ELF-1 (cell line): ENCODE measurements around the gene DOCK10.
A peak's percentile ranks its signal among the peaks of the same experiment; 100 is the strongest.
"Not testable (repeated sequence)": the region's sequence is repeated elsewhere in the genome, so short reads cannot be mapped to it uniquely, and the experiment has no call there.

ENCODE experiments used
- DNase-seq: peaks from one replicate; pipeline ENCODE4 v3.0.0-alpha.2; 2016; ENCODE audit warnings: low read depth, low spot score

DOCK10 gene

DNA sequence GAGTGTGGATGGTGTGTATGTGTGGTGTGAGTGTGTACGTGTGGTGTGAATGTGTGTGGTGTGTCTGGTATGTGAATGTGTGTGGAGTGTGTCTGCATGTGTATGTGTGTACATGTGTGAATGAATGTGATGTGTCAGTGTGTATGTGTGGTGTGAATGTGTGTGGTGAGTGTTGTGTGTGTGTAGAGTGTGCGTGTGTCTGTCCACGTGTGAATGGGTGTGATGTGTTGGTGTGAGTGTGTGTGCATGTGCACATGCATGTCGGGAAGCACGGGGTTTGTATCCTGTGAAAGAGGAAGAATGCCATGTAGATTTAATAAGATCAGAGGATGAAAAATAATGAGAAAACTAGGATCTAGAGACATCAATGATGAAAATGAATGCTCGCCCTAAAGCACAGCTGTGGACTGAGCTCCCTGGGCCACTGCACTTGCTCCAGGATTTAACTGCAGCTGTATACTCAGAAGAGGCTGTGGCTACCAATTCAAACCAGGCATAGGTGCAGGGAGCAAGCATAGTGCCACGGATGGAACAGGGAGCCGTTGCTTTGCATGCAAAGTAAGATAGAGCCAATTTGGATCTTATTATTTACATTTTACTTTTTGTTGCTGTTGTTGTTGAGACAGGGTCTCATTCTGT is 122.7 kb downstream of the DOCK10 start:
- no peak for DNase-seq

- DNase-seq, result no peak
These were observed 123.4 kb downstream of the DOCK10 start for GRCh38 chr2:224918626-224919471.

DNA sequence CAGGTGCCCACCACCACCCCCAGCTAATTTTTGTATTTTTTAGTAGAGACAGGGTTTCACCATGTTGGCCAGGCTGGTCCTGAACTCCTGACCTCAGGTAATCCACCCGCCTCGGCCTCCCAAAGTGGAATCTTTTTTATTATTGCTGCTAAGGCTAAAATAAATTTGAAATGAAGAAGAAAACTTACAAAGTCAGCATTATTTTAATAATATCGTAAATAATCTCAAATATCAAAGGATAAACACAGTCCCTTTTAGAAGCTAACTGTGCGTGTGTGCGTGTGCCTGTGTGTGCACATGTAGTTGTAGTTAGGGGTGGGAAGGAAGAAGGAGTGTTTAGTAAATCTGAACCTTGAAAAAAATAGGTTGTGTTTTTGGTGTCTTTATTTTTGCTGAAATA is 125.0 kb downstream of the DOCK10 start:
- not testable (repeated sequence) for DNase-seq

DNA sequence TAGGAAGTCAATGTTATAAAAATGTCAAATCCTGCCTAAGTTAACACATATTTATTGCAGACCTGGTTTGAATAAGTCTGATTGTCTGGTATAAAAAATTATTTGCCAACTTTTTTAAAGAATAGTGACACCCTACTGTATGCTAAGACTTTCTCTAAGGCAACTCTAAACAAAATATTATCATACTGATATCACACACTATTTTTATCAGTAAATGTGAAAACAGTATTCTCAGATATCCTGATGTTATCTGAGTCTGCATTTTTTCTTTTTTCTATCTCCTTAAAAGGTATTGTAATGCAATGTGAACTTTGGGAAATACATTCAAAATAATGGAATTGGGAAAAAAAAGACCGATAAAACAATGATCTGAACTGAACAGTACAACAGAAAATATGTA is 127.1 kb downstream of the DOCK10 start:
- DNase-seq, result no peak

DNA sequence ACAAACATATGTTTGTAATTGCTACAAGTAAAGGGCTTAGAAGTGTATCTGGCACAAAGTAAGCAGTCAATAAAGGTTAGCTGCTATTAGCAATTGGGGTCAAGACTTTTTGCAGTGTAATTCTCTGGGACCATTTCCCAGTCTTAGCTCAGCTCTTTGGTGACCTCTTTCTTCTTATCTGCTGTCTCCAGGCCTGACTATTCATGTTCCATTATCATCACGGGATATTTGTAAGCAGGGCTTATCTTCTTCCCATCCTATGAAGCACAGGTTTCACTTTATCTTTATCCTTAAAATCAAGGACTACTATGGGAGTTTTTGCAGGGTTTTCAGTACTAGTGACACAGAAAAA is 131.7 kb downstream of the DOCK10 start:
- no peak for DNase-seq

GRCh38 chr2:224909885-224910573 is 132.2 kb downstream of the DOCK10 start:
- DNase-seq, result no peak

- DNase-seq, result no peak
These were observed 133.4 kb downstream of the DOCK10 start for GRCh38 chr2:224908818-224909217.

DNA sequence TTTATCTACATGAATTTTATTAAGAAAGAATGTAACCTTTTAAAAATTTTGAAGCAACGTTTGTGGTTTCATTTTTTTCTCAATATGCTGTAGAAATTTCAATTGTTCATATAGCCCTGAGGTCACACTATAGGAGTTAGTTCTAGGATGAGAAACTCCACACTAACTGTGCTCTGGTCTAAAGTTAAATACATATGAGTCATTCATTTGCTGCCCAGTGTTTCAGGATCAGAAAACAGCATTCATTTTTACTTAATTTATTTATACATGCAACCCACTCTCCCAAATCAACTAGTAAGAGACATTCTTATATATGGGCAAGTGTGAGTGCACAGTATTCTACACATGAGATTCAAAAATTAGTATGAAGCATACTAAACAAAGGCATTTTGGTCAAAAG is 137.9 kb downstream of the DOCK10 start:
- no peak for DNase-seq

DNA sequence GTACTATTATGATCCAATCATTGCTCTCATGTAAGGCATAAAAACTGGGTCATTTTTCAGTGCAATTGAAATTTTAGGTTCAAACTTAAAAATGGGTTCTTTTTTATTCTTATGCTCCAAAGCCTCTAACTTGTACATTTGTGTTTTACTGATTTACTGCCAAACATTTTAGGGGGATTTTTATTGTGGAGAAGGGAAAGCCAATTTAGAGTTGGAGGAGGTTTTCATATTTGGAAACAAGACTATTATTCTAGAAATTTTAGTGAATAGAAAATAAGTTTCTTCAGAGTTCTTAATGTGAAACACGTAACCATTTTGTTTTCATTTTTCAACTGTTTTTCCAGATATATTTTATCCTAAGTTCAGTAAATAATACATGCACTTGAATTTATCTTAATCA is 138.6 kb downstream of the DOCK10 start:
- DNase-seq, result no peak

- DNase-seq, result no peak
These were observed 141.1 kb downstream of the DOCK10 start for GRCh38 chr2:224901121-224901676.

DNA sequence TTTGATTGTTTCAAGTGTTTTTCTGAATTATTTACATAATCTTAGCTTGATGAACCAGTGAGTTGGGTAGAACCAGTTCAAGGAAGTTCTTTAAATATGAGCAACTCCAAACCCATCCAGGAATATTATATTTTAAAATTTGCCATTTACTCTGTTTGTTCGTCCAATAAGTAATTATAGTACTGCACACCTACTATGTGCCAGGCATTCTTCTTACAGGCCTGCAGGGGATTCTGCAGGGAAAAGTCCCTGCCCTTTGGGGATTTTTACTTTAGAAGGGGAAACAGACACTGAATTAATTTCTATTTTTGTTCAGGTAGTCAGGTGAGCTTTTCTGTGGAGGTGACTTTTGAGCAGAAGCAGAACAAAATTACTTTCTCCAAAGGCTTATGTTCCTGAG is 146.9 kb downstream of the DOCK10 start:
- no peak for DNase-seq

DNA sequence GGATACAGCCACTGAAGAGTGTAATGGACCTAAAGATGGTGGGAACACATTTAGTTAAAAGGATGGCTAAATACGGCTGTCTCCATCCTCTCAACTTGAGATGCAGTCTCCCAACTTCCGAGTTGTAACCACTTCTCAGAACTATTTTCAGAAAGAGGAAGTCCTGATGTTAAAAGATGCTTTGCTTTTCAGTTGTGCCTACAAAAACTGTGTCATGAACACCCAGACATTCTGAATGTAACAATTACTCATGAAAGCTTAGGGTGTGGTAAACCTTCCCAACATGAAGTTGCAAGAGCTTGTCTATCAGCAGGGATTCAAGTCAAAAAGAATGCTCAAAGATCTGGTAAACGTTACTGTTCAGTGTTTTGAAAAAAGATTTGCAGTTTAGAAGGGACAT is 147.9 kb downstream of the DOCK10 start:
- no peak for DNase-seq

- no peak for DNase-seq
These were observed 148.4 kb downstream of the DOCK10 start for GRCh38 chr2:224893848-224894247.

- DNase-seq, result peak; percentile 40
These were observed 149.6 kb downstream of the DOCK10 start for GRCh38 chr2:224892574-224893204.

- DNase-seq, result no peak
These were observed 151.9 kb downstream of the DOCK10 start for GRCh38 chr2:224890372-224890771.

- DNase-seq, result no peak
These were observed 155.1 kb downstream of the DOCK10 start for GRCh38 chr2:224887141-224887540.

DNA sequence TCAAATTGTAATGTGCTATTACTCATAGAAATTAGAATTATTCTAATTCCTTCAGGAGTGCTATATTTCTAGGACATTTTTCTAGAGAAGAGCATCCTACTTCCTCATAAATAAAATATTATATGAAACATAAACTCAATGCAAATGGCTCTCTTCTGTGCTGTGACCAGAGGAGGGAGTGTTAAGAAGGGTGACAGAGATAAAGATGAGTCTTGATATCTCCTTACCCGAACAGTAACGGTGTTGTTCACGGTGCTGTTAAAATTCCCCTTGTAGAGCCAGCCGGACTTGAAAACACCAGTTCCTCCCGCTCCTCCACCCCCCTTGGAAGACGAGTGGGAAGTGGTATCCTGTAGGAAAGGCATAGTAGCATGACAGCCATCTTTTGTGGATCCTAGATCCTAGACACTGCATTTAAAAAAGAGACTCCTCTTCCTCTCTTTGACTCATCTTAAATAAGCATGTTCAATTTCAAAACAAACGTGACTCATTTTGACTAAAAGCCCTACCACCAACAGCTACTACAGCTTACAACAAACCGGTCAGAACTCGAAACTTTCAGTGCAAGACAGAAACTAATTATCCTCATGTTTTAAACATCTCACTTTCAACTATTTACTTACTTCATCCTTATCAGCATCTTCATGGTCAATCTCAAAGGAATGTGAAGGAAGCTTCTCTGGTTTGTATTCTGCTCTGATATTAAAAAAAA is 156.3 kb downstream of the DOCK10 start:
- DNase-seq, result no peak

- DNase-seq, result no peak
These were observed 157.0 kb downstream of the DOCK10 start for GRCh38 chr2:224885291-224885690.

DNA sequence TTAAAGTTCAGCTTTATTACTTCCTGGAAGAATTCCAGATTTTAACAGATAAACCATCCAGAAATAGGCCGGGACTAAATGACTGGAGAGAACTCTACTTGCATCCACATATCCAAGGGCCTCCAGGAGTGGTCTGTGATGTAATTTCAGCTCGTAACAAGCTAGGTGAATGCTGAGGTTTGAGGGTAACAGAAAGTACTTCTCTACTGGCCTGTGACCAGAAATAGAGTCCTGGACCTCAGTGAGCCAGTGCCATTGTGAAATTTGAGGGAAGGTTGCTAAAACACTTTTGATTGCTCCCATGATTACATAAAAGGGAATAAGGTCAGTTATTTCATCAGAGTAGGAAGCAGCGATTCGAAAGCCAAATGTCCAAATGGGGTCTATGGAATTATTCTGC is 158.1 kb downstream of the DOCK10 start:
- no peak for DNase-seq

DNA sequence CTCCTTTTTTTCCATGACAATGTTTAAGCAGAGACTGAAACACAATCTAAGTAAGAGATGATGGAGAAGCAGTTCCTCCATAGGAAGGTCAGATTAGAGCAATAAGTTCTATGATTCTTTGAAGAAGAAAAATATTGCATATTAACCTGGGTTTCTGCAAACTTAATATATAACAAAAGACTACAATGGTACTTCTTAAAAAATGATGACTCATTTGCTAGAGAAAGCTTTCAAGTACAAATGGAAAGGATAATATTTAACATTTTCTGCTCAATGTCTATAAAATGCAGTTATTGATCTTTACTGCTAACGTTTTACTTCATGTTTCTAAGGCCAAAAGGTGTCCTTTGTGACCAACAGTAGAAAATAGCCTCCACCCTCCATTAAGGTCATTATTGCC is 158.6 kb downstream of the DOCK10 start:
- DNase-seq, result no peak

GRCh38 chr2:224883172-224883516 is 159.1 kb downstream of the DOCK10 start:
- no peak for DNase-seq
